ENCODE results near the gene STS.

The STS gene

GRCh38 chrX:7109838-7110793 lies 37.4 kb upstream of the STS start:
- no peak for TF ChIP-seq CTCF (IDR thresholded peaks at IDR 0.05; ENCODE audit: control insufficient read depth, extremely low read depth, insufficient read depth)
- H3K4me3 ChIP-seq (ENCODE audit: low read depth, low read length), result no peak overlapping the region
- no peak for DNase-seq (ENCODE audit: low read depth)

DNA sequence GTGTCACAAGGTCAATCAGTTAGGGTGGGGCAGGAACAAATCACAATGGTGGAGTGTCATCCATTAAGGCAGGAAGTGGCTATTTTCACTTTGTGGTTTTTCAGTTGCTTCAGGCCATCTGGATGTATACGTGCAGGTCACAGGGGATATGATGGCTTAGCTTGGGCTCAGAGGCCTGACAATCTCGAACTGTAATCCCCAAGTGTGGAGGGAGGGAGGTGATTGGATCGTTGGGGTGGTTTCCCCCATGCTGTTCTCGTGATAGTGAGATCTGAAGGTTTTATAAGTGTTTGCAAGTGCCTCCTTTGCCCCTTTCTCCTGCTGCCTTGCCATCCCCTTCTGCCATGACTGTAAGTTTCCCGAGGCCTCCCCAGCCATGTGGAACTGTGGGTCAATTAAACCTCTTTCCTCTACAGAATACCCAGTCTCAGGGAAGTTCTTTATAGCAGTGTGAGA lies 36.7 kb upstream of the STS start:
- no peak for TF ChIP-seq CTCF (IDR thresholded peaks at IDR 0.05; ENCODE audit: control insufficient read depth, extremely low read depth, insufficient read depth)
- no peak for DNase-seq (ENCODE audit: low read depth)
- no peak overlapping the region for H3K4me3 ChIP-seq (ENCODE audit: low read depth, low read length)

- H3K4me3 ChIP-seq (ENCODE audit: low read depth, low read length), result no peak overlapping the region
- no peak for DNase-seq (ENCODE audit: low read depth)
Observed at GRCh38 chrX:7111518-7111917, 36.0 kb upstream of the STS start.

GRCh38 chrX:7112071-7112470 lies 35.4 kb upstream of the STS start:
- TF ChIP-seq CTCF (IDR thresholded peaks at IDR 0.05; ENCODE audit: control insufficient read depth, extremely low read depth, insufficient read depth), result no peak
- no peak overlapping the region for H3K4me3 ChIP-seq (ENCODE audit: low read depth, low read length)
- no peak for DNase-seq (ENCODE audit: low read depth)

More at GRCh38 chrX:7111518-7111917, 36.0 kb upstream of the STS start:
- TF ChIP-seq CTCF (IDR thresholded peaks at IDR 0.05; ENCODE audit: control insufficient read depth, extremely low read depth, insufficient read depth), result no peak

DNA sequence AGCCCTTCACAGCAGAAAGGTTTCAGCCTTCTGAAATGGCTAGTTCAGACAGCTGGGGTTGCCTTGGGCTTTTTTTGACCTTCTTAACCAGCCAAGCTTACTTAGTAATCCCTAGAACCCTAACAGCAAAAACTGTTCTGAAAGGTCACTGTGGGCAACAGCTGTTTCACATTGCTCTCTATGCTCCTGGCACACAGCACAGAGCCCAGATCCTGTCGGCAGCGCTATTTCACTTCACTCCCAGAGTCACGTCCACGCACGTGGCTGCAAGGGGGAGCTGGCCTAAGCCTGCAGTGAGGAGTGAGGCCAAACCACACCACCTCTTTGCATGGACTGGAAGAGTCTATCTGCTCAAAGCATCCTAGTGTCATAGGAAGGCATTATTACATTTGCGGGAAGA lies 32.0 kb upstream of the STS start:
- no peak for DNase-seq (ENCODE audit: low read depth)
- H3K4me3 ChIP-seq (ENCODE audit: low read depth, low read length), result no peak overlapping the region
- no peak for TF ChIP-seq CTCF (IDR thresholded peaks at IDR 0.05; ENCODE audit: control insufficient read depth, extremely low read depth, insufficient read depth)

- no peak overlapping the region for H3K4me3 ChIP-seq (ENCODE audit: low read depth, low read length)
- TF ChIP-seq CTCF (IDR thresholded peaks at IDR 0.05; ENCODE audit: control insufficient read depth, extremely low read depth, insufficient read depth), result no peak
- DNase-seq (ENCODE audit: low read depth), result no peak
Observed at GRCh38 chrX:7116081-7116480, 31.4 kb upstream of the STS start.

All from LNCaP clone FGC (cell line).